Activated T-helper 2 cell treated with anti-CD3 and anti-CD28 coated beads, Interferon-gamma antibody, Interleukin-2, Interleukin-4, amounts not matched to agents 10 μg/mL and 5 μg/mL and 100 μg/mL, durations not matched to agents 14 hours and 24 hours and 36 hours (primary cell): ENCODE measurements around the gene PLAAT1. TPM values are rescaled to one million over a fixed set of nuclear protein-coding genes. Genes with fewer than 3 reads are reported as not detected.

Source experiments
- DNase-seq: peaks from one replicate; pipeline ENCODE4 v3.0.0; 2021; ENCODE audit warnings: low spot score
- H3K27ac Mint-ChIP-seq: one replicate; pipeline ENCODE4 v1.8.0; 2021; ENCODE audit warnings: mixed read lengths
- H3K27me3 Mint-ChIP-seq: one replicate; pipeline ENCODE4 v1.8.0; 2021; ENCODE audit warnings: low read depth, mixed read lengths
- H3K36me3 Mint-ChIP-seq: one replicate; pipeline ENCODE4 v1.8.0; 2021; ENCODE audit warnings: low read depth, mixed read lengths
- H3K4me1 Mint-ChIP-seq: one replicate; pipeline ENCODE4 v1.8.0; 2021; ENCODE audit warnings: low read depth, mixed read lengths
- H3K4me3 Mint-ChIP-seq: one replicate; pipeline ENCODE4 v1.8.0; 2021; ENCODE audit warnings: low read depth, mild to moderate bottlenecking, moderate library complexity, mixed read lengths
- H3K9me3 Mint-ChIP-seq: one replicate; pipeline ENCODE4 v1.8.0; 2021; ENCODE audit warnings: mixed read lengths
- intact Hi-C: fragments of 100-400 bp; cut with micrococcal nuclease; formaldehyde crosslinking; loops from one replicate; pipeline ENCODE4 v1.15.1; 2023
- total RNA-seq: library from RNA; stranded (reverse); gene quantifications from 2 replicates; pipeline ENCODE4 v1.2.3, GENCODE V29; 2022

Gene PLAAT1
- not detected in 2 replicates for total RNA-seq

DNA sequence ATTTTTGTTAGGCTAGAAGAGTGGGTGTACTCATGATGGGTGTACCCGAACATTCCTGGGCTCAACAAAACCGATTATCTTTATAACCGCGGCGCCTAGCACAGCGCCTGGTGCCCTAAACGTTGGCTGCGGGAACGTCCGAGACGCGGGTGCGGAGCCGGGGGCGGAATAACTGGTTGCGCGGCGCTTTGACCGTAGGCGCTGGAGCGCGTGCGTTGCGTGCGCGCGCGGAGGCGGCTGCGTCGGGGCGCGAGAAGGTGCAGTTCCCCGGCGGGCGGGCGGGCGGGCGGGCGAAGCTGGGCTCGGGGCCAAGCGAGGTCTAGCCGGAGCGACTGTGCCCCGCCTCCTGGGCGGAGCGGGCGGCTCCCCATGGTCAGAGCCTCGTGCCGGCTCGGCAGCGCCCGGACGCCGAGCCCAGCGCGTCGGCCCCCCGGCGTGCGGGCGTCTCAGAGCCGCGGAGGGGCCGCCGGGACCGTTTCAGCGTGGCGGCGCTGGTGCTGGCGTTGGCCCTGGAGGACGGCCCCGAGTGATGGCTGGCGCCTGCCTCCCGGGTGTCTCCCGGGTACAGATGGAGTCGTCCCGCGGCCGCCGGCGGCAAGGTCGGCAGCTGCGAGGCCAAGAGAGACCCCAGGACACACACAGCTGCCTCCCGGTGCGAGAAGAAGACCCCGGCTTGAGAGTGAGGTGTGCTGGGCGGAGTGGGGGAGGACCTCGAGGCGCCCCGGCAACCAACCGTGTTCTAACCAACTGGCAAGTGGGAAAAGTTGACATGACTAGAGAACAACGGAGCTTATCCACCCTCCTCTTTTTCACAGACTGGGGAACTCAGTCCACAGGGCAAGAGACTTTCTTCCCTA is at the start of gene PLAAT1:
Gene PLAAT1 (plus strand): TSS at position 373 of the 857 bp plus-strand sequence. CDS start 14,429 bp downstream, outside the sequence.
- H3K27ac Mint-ChIP-seq = no peak within 1 kb of the TSS
- no peak for DNase-seq
- H3K4me3 Mint-ChIP-seq = no peak within 1 kb of the TSS
- no peaks in the 10 kb centered on the region for H3K36me3 Mint-ChIP-seq
- peaks cover 29% of the 10 kb centered on the region for H3K27me3 Mint-ChIP-seq
- peaks cover 2% of the 10 kb centered on the region for H3K4me1 Mint-ChIP-seq
- intact Hi-C loops = no loop called here
- no peaks in the 10 kb centered on the region for H3K9me3 Mint-ChIP-seq

DNA sequence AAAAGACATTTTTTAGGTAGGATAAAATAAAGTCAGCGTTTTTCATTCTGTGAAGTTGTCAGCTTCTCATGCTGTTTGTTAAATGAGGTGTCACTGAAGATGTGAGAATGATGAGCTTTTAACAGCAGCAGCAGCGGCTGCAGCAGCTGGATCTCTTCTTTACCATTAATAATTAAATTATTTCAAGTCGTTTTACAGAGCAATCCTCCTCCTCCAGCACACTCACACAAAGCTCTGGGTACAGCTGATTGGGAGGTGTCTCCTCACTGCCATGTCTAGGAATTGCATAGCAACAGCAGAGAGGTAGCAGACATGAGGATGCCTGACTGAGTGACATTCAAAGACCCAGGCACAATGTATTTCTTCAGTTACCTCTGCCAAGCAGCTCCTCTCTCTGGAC is 46.7 kb upstream of the PLAAT1 start:
- no peak overlapping the region for H3K27ac Mint-ChIP-seq
- DNase-seq = no peak
- no peak overlapping the region for H3K4me3 Mint-ChIP-seq
- no peaks in the 10 kb centered on the region for H3K9me3 Mint-ChIP-seq
- no peaks in the 10 kb centered on the region for H3K4me1 Mint-ChIP-seq
- peaks cover 2% of the 10 kb centered on the region for H3K27me3 Mint-ChIP-seq
- no peaks in the 10 kb centered on the region for H3K36me3 Mint-ChIP-seq
- intact Hi-C loops = no loop called here

DNA sequence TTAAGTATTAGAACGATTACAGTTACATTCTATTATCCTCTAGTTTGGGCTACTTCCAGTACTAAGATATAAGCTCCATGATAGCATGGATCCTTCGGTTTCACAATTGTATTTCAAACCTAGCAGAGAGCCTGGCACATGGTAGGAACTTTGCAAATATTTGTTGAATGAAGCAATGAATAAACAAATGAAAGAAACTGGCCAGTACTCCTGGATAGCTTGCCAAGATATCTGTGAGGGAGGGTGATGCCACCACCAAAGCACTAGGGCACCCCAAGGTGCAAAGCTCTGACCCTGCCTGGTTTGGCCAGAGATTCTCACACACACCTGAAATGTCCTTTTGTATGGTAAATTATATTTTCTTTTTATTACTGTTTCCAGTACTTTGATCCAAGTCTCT is 44.3 kb upstream of the PLAAT1 start:
- intact Hi-C loops = no loop called here
- no peak overlapping the region for H3K4me3 Mint-ChIP-seq
- no peaks in the 10 kb centered on the region for H3K4me1 Mint-ChIP-seq
- peaks cover 2% of the 10 kb centered on the region for H3K27me3 Mint-ChIP-seq
- no peaks in the 10 kb centered on the region for H3K36me3 Mint-ChIP-seq
- no peak overlapping the region for H3K27ac Mint-ChIP-seq
- DNase-seq = no peak
- no peaks in the 10 kb centered on the region for H3K9me3 Mint-ChIP-seq

DNA sequence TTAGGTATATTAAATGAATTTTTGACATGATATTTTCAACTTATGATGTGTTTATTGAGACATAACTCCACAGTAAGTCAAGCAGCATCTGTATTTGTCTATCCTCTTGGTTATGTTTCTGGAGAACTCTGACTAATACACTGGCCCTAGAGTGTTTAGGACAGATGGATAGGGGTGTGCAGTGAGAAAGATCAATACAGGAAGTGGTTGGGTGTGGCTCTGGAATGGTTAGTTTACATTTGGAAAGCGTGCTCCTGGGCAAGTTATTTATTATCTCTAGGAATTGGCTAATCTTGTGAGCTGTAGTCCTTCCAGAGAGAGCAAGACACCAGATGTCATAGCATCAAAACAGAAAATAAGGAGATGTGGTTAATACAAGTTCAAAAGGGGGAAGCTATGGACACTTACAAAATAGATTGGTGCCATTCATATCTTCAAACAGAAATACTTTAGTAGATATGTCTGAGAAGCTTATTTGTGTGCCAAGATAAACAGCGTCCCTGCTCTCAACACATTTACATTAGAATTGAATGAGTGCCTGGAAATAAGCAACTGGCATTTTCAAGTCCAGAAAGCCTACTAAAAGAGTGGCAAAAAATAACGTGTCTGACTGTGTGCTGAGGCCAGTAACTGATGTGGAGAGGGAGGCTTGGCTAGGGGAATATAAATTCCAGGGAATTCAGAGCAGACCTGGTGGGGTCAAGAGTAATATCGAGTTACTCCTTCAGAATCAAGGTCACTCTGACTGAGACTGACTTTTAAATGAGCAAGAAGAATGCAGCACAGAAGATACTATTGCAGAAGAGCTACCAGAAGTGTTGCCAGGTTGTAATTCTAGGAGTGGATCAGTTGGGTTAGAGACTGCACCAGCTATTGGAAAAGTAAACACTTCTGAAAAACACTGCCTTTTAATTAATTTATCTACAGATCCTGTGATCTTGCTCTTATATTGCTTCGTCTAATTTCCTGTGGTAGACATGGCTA is 33.4 kb upstream of the PLAAT1 start:
- no peak overlapping the region for H3K4me3 Mint-ChIP-seq
- H3K27me3 Mint-ChIP-seq = no peaks in the 10 kb centered on the region
- intact Hi-C loops = no loop called here
- H3K4me1 Mint-ChIP-seq = no peaks in the 10 kb centered on the region
- no peaks in the 10 kb centered on the region for H3K36me3 Mint-ChIP-seq
- no peaks in the 10 kb centered on the region for H3K9me3 Mint-ChIP-seq
- DNase-seq = no peak
- H3K27ac Mint-ChIP-seq = no peak overlapping the region

DNA sequence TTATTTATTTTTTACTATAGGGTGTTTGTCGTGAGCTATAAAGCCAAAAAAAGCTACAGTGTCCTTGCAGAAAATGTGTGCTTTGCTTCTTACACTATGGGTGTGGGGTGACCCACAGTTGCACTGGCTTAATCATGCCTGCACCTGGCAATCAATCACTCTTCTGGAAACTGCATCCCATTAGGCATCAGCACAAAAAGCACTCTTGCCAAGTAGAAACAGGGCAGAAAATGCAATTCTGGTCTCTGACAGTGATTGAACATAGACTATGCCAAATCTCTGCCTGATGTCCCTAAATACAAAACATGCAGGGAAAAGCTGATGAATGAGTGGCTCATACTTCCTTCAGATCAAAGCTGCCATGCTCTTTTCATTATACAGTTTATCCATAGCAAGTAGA is 30.4 kb upstream of the PLAAT1 start:
- no peak overlapping the region for H3K27ac Mint-ChIP-seq
- intact Hi-C loops = no loop called here
- H3K9me3 Mint-ChIP-seq = no peaks in the 10 kb centered on the region
- no peak overlapping the region for H3K4me3 Mint-ChIP-seq
- H3K4me1 Mint-ChIP-seq = no peaks in the 10 kb centered on the region
- H3K27me3 Mint-ChIP-seq = no peaks in the 10 kb centered on the region
- H3K36me3 Mint-ChIP-seq = no peaks in the 10 kb centered on the region
- no peak for DNase-seq

DNA sequence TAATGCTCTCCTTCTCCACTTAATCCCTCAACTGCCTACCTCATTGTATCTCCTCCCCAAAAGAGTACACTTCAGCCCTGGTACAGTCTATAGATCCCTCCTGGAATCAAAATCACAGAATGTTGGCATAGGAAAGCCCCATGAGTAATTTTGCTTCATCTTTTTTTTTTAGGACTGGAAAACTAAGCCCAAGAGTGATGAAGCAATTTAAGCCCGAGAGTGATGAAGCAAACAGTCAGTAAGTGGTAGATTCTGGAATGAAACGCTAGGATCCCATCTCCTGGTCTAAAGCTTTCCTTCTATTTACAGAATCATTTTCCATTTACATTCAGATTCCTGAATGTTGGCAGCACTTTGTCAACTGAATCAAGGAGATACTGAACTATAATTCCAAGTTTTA is 29.8 kb upstream of the PLAAT1 start:
- H3K36me3 Mint-ChIP-seq = no peaks in the 10 kb centered on the region
- H3K4me3 Mint-ChIP-seq = no peak overlapping the region

DNA sequence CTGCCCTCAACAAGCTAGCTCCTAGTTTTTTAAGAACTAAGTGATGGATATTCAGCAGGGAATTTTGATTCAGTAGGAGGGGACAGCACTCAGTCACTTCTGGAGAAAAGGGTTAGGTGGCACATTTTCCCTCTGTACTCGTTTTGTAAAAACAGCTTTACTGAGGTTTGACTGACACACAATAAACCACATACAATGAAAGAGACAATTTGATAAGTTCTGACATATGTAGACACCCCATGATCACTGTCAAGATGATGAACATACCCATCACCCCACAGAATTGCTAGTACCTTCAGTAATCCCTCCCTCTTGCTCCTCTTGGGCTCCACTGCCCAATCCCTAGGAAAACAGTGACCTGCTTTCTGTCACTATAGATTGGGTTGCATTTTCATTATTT is 29.0 kb upstream of the PLAAT1 start:
- Mint-ChIP-seq H3K36me3 (no peaks in the 10 kb centered on the region), H3K27ac (no peak overlapping the region), H3K4me1 (no peaks in the 10 kb centered on the region), H3K27me3 (no peaks in the 10 kb centered on the region), H3K9me3 (no peaks in the 10 kb centered on the region), H3K4me3 (no peak overlapping the region)
- intact Hi-C loops = no loop called here
- no peak for DNase-seq

More for the DNA sequence above, 29.8 kb upstream of the PLAAT1 start:
- no peak overlapping the region for H3K27ac Mint-ChIP-seq
- no peaks in the 10 kb centered on the region for H3K27me3 Mint-ChIP-seq
- no peak for DNase-seq
- no peaks in the 10 kb centered on the region for H3K4me1 Mint-ChIP-seq
- intact Hi-C loops = no loop called here
- H3K9me3 Mint-ChIP-seq = no peaks in the 10 kb centered on the region

DNA sequence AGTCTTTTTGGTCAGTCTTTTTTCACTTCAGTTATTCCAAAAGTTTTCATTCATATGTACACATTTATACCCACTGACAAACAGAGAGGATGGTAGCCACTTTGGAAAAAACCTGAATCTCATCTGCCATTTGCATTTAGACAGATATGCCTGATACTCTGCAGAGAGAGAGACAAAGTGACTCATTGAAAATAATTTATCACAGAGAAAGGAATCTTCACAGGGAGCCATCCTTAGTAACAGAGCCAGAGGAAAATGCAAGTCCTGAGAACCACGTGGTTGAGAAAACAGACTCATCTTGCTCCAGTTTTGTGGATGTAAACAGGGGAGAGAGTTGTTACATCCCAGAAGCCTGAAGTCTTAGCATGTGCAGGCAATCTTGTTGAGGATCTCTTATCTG is 28.2 kb upstream of the PLAAT1 start:
- Mint-ChIP-seq H3K27me3 (no peaks in the 10 kb centered on the region), H3K36me3 (no peaks in the 10 kb centered on the region), H3K4me3 (no peak overlapping the region), H3K9me3 (no peaks in the 10 kb centered on the region), H3K27ac (no peak overlapping the region), H3K4me1 (no peaks in the 10 kb centered on the region)
- intact Hi-C loops = no loop called here
- DNase-seq = no peak

DNA sequence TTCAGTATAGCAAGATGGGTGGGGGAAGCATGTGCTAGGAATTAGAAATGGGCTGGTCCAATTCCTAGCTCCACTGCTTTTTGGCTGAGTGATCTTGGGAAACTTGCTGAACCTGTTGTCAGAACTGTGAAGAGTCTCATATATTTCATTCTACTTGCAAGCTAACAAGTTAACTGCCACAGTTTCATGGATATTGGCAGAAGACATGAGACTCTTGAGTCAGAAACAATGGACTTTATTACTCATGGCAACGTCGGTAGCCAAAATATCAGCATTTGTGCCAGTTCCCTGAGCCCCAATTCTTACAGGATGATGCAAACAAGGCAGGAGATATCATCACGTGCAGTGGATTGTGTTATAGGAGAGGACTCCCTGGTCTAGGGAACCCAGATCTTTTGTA is 26.6 kb upstream of the PLAAT1 start:
- DNase-seq = no peak
- H3K27me3 Mint-ChIP-seq = no peaks in the 10 kb centered on the region
- H3K27ac Mint-ChIP-seq = no peak overlapping the region

DNA sequence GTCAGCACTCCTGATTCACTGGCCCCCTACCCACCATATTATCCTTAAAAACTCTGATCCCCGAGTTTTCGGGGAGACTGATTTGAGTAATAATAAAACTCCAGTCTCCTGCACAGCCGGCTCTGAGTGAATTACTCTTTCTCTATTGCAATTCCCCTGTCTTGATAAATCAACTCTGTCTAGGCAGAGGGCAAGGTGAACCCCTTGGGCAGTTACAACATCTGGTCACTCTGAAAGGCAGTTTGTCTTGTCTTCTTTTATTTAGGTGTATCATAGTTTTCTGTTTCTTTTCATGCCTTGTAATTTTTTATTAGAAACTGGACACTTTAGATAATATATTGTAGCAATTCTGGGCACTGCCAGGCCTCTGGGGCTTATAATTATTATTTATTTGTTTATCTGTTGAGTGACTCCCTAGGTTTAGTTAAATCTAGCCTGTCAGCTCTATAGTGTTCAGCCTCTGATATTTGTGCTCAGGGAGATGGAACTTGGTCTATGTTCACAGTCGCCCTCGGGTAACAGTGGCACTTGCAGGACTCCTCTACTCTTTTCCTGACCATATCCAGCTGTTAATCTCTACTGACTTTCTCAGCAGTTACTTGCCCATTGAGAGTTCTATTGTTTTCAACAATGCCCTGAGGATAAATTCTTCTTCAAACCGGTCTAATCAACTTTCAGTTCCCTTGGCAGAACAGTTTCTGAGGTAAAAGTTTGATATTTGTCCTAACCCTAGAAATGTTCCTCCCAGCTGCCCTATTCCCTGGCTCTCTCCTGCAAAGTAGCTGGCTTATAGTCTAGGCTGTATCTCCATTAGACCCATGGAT is 15.5 kb upstream of the PLAAT1 start:
- intact Hi-C loops = no loop called here
- Mint-ChIP-seq H3K27me3 (no peaks in the 10 kb centered on the region), H3K4me3 (no peak overlapping the region), H3K9me3 (no peaks in the 10 kb centered on the region), H3K27ac (no peak overlapping the region), H3K4me1 (no peaks in the 10 kb centered on the region), H3K36me3 (no peaks in the 10 kb centered on the region)
- DNase-seq = no peak

More for the DNA sequence above, 26.6 kb upstream of the PLAAT1 start:
- Mint-ChIP-seq H3K9me3 (no peaks in the 10 kb centered on the region), H3K4me3 (no peak overlapping the region), H3K36me3 (no peaks in the 10 kb centered on the region), H3K4me1 (no peaks in the 10 kb centered on the region)
- intact Hi-C loops = no loop called here

DNA sequence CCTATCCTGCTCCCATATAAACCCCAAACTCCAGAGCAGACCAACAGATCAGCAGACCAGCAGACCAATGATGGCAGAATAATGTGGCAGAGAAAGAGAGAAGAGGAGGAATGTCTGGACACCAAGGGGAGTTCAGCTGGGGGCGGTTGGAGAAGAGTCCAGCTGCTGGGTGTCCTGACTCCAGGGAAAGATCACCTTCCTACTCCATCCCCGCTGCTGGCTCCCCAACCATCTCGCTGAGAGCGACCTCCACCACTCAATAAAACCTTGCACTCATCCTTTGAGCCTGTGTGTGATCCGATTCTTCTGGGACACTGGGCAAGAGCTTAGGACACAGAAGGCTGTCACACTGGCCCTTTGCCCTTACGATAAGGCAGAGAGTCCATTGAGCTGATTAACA is 12.8 kb upstream of the PLAAT1 start:
- no peak for DNase-seq
- H3K4me1 Mint-ChIP-seq = no peaks in the 10 kb centered on the region
- H3K27me3 Mint-ChIP-seq = no peaks in the 10 kb centered on the region
- H3K36me3 Mint-ChIP-seq = no peaks in the 10 kb centered on the region
- intact Hi-C loops = no loop called here
- H3K4me3 Mint-ChIP-seq = no peak overlapping the region
- no peaks in the 10 kb centered on the region for H3K9me3 Mint-ChIP-seq
- no peak overlapping the region for H3K27ac Mint-ChIP-seq

DNA sequence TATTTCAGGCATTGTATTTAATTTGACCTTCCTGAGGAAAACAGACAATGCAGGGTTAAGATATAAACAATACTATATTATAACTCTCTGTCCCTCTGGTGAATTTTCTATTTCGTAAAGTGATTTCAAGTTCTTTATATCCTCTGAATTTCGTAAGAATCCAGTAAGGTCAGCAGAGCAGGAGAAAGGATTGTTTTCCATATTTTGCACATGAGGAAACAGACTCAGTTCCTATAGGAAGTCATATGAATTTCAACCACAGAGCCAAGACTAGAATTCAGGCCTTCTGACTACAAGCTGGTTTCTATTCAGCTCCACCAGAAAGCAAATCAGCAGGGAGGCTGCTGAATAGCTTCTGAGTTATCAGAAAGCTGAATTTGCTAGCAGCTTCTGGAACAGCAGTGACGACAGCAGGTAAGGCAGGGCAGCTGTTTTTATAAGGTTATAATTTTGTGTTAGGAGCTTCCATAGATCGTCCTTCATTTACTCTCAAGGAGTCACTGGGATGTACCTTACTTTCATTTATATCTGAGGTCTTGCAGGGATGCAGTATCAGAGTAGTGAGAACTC is 11.1 kb upstream of the PLAAT1 start:
- H3K9me3 Mint-ChIP-seq = no peaks in the 10 kb centered on the region
- no peak overlapping the region for H3K4me3 Mint-ChIP-seq
- no peak overlapping the region for H3K27ac Mint-ChIP-seq
- intact Hi-C loops = no loop called here
- no peaks in the 10 kb centered on the region for H3K36me3 Mint-ChIP-seq
- DNase-seq = no peak
- no peaks in the 10 kb centered on the region for H3K4me1 Mint-ChIP-seq
- no peaks in the 10 kb centered on the region for H3K27me3 Mint-ChIP-seq
